SK-N-MC (cell line): ENCODE results near the gene SEMA4F.

Experiments
- EZH2 ChIP-seq: fragments of 200-600 bp; sonication (generic); IDR thresholded peaks from one replicate; pipeline ENCODE4 v1.6.1; 2017; ENCODE audit warnings: antibody characterized with exemption
- FOXP2 ChIP-seq: optimal IDR thresholded peaks from 2 replicates; pipeline ENCODE3; 2011; ENCODE audit warnings: mild to moderate bottlenecking, moderate library complexity; ENCODE audit not compliant: insufficient read depth; ENCODE audit errors: extremely low read length, control extremely low read depth
- POLR2AphosphoS5 ChIP-seq: IDR thresholded peaks from 2 replicates; pipeline ENCODE4 v1.6.1; 2012; ENCODE audit warnings: mild to moderate bottlenecking, low read depth, low read length, borderline replicate concordance

DNA sequence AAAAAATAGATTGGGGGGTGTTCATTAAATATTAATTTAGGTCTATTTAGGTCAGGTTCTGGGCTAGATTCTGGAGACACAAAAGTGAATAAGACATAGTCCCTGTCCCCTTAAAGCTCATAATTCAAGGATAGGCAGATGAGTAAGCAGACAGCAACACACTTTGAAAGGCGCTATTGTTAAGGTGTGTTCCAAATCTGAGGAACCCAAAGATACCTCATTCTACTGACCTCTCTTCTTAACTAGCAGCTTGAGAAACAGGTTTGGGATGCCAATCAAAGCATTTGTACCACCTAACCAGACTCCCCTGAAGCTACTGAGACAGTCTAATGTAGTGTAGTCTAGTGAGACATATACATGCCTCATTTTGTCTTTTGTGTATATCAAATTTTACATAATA is 34.8 kb downstream of the SEMA4F start:
- TF ChIP-seq EZH2 (no peak), POLR2AphosphoS5 (no peak), FOXP2 (no peak)
